Measurements from ENCODE around the gene WDR73.
"Not testable (repeated sequence)": the region's sequence is repeated elsewhere in the genome, so short reads cannot be mapped to it uniquely, and the experiment has no call there.

Gene WDR73

GRCh38 chr15:84653910-84654688 lies at the start of gene WDR73:
TSS of gene WDR73 (minus strand) at chr15:84654283. CDS start at chr15:84654274, 9 bp downstream.
- DNase-seq = peak; percentile 67 to 100 (median 97)

DNA sequence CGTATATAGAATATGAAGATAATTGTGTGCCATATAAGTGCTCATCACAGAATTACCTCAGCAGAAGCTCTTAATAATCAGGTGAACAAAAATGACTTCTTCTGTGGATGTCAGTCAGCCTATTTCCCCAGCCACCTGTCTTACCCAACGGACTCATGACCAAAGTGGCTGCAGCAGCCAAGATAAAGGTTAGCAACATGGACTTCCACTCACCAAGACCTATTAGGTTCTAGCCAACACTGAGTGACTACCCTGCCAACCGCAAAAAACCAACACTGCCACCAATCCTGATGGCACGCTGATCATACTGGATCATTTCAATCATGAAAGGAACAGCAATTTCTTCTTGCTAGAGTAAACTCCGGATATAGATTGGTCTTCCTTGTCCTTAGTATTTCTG lies 49.7 kb upstream of the WDR73 start:
- no peak for DNase-seq

GRCh38 chr15:84702961-84703482 lies 48.9 kb upstream of the WDR73 start:
- peak in 21 of 56 donors; percentile 1 to 61 (median 9) for DNase-seq

DNA sequence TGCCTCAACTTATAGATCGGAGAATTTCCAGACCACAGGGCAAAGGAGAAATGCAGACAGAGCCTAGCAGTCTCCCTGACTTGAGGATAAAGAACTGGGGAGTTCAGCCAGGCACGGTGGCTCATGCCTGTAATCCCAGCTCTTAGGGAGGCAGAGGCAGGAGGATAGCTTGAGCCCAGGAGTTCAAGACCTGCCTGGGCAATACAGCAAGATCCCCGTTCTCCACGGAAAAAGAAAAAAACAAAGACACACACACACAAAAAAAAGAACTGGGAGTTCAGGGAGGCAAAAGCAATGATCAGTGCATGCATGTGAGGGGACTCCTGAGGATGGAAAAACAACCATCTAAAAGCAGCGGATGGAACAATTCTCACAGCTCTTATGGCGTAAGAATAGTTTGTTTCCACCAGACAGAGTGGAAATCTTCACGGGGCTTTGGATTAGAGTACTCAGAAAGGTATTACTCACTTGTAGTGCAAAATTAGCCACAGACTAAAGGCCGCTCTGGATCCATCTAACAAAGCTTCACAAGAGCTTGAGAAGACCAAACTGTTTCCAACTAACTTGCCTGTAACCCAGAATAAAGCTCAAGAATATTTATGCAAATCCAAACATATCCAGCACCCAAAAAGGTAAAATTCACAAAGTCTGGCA lies 45.6 kb upstream of the WDR73 start:
- no peak for DNase-seq

GRCh38 chr15:84697236-84697990 lies 43.3 kb upstream of the WDR73 start:
- no peak for DNase-seq

DNA sequence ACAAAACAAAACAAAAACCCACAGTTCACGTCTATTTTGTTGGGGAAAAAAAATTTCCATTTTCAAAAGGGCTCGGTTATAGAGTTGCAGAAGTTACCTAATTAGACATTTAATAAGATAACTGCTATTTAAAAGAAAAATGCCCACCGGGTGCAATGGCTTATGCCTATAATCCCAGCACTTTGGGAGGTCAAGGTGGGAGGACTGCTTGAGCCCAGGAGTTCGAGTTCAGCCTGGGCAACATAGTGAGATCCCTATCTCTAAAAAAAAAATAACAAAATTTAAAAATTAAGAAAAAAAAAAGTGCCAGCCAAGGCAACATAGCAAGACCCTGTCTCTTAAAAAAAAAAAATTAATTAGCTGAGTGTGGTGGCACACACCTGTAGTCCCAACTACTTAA lies 42.7 kb upstream of the WDR73 start:
- no peak for DNase-seq

GRCh38 chr15:84690342-84690741 lies 36.3 kb upstream of the WDR73 start:
- no peak for DNase-seq

DNA sequence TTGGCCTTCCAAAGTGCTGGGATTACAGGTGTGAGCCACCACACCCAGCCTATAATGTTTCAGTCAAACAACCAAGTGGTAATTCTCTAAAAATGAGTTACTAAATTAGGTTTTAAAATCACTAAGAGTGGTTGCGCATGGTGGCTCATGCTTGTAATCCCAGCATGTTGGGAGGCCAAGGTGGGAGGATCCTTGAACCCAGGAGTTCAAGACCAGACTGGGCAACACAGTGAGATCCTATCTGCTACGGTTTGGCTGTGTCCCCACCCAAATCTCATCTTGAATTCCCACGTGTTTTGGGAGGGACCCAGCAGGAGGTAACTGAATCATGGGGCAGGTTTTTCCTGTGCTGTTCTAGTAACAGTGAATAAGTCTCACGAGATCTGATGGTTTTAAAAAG lies 35.8 kb upstream of the WDR73 start:
- DNase-seq = no peak

DNA sequence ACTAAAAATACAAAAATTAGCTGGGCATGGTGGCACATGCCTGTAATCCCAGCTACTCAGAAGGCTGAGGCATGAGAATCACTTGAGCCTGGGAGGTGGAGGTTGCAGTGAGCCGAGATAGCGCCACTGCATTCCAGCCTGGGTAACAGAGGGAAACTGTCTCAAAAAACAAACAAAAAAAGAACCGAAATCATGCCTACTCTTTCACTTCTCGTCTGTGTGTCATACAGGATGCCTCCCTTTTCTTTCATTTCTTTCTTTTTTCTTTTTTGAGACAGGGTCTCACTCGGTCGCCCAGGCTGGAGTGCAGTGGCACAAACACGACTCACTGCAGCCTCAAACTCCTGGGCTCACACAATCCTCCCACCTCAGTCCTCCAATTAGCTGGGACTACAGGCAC lies 32.4 kb upstream of the WDR73 start:
- DNase-seq = not testable (repeated sequence)

GRCh38 chr15:84685304-84685703 lies 31.2 kb upstream of the WDR73 start:
- DNase-seq = peak in 3 of 56 donors; percentile 1 to 4 (median 1)

DNA sequence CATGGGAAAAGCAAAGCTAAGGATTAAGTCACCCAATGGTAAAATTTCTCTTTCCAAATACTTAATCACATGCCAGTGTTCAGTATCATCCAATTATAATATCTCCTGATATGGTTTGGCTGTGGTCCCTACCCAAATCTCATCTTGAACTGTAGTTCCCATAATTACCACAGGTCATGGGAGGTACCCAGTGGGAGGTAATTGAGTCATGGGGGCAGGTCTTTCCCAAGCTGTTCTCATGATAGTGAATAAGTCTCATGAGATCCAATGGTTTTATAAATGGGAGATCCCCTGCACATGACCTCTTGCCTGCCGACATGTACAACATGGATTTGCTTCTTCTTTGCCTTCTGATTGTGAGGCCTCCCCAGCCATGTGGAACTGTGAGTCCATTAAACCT lies 30.0 kb upstream of the WDR73 start:
- DNase-seq = no peak

GRCh38 chr15:84681831-84682230 lies 27.7 kb upstream of the WDR73 start:
- no peak for DNase-seq

GRCh38 chr15:84671211-84671610 lies 17.1 kb upstream of the WDR73 start:
- no peak for DNase-seq

- DNase-seq = no peak
Measured at GRCh38 chr15:84669726-84670125, 15.6 kb upstream of the WDR73 start.

- no peak for DNase-seq
Measured at GRCh38 chr15:84668221-84668982, 14.3 kb upstream of the WDR73 start.

DNA sequence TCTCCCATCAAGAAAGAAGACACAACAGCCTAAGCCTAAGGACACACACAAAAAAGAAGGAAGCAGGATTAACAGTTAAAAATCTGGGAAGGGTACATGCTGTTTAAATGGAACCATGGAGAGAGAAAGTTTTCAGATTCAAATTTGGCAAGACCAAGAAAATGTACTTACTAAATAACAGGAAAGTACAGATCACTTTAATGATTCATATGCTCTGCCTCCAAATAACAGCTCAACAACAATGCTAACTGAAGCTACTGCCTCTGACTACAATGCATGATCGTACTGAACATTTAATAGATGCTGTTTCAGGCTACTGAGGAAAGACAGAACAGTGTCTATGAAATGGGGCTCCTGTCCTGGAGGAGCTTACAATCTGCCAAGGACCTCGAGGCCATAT lies 12.3 kb upstream of the WDR73 start:
- DNase-seq = no peak

- DNase-seq = no peak
Measured at GRCh38 chr15:84661001-84661400, 6.9 kb upstream of the WDR73 start.

GRCh38 chr15:84659904-84660781 lies 6.1 kb upstream of the WDR73 start:
- DNase-seq = no peak

DNA sequence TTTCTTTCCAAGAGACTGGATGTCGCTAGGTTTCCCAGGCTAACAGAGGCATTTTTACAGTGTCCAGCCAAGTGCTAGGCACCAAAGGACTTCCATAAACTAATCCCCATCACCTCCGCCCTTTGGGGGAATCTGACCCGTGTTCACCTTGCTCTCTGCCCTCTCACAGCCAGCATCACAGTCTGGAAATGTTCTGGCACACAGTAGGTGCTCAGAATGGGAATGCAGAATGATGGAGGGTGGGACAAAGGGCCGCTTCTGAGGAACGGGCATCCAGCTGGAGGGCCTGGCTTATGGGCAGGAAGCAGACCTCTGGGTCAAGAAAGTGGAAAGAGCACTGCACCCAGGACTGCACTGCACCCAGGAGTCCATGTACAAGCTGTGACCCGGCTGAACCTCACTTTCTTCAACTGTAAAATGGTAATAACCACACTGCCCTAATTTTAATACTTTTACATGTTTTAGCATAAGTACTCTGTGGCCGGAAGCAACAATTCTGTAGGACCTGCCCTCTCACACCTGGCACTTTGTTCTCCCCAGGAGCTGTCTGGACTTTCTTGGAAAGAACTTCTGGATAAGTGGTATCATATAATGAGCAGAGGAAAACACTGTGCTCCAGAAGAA lies 4.8 kb upstream of the WDR73 start:
- DNase-seq = no peak

Measured in nucleus accumbens (tissue), 56 donors.